Left kidney (tissue), 8 donors: ENCODE results near the gene TRIM17. TPM values are rescaled to one million over a fixed set of nuclear protein-coding genes. Genes with fewer than 3 reads are reported as not detected.

Experiments
- DNase-seq: peaks from one replicate; pipeline ENCODE4 v3.0.0-alpha.2; 2013
- long read RNA-seq, 8 donors: transcript quantifications; one replicate each; lab custom pipeline, GENCODE V29; 2026
- polyA plus RNA-seq: library from polyadenylated mRNA; unstranded; fragments of 120-200 nt; gene quantifications from one replicate; pipeline ENCODE4 v1.2.1, GENCODE V29; 2013; ENCODE audit not compliant: insufficient read length

Gene TRIM17, protein sequence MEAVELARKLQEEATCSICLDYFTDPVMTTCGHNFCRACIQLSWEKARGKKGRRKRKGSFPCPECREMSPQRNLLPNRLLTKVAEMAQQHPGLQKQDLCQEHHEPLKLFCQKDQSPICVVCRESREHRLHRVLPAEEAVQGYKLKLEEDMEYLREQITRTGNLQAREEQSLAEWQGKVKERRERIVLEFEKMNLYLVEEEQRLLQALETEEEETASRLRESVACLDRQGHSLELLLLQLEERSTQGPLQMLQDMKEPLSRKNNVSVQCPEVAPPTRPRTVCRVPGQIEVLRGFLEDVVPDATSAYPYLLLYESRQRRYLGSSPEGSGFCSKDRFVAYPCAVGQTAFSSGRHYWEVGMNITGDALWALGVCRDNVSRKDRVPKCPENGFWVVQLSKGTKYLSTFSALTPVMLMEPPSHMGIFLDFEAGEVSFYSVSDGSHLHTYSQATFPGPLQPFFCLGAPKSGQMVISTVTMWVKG
- 8.1 TPM for polyA plus RNA-seq
- long read RNA-seq, donor 1, result 0 reads
- long read RNA-seq, donor 2, result 0 reads
- long read RNA-seq, donor 3, result 0 reads
- long read RNA-seq, donor 4, result 0 reads
- long read RNA-seq, donor 5, result 0 reads
- long read RNA-seq, donor 6, result 0 reads
- long read RNA-seq, donor 7, partial matches to known transcripts, result 0 of 2 reads
- long read RNA-seq, donor 7, other reads (novel, unspliced or antisense), result 0 of 2 reads
- long read RNA-seq, donor 8, result 0 reads

DNA sequence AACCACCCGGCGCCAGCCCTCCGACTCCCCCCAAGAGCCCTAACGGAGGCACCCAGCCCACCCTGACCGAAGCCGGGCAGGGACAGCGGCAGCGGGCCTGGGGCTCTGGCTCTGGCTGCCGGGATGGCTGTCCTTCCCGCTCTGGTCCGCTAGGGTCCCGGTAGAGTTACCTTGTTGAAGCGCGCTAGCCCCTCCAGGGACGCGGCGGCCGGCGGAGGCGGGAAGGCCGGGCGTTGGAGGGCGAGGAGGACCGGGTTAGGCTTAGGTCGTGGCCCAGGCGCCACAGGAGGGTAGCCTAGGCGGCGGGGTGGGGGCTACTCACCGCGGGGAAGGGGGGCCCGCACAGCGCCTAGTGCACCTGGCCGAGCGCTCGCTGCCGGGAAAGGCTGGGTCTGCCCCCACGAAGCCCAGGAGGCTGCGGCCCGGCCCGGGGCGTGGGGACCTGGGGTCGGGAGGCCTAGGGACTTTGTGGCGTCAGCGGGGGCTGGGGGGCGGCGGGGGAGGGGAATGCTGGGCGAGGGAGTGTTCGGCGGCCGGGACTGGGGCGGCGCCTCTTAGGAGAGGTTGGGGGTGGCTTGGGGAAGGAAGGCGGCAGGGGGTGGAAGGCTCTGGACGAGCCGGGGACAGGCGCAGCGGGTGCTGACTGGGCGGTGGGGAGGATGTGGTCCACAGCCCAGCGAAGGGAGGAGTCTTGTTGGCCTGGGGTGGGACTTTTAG, at the start of gene TRIM17:
TRIM17 (minus strand) TSS at position 645 of the 717 bp plus-strand sequence. CDS start 1,789 bp downstream, outside the sequence.
- no peak for DNase-seq

DNA sequence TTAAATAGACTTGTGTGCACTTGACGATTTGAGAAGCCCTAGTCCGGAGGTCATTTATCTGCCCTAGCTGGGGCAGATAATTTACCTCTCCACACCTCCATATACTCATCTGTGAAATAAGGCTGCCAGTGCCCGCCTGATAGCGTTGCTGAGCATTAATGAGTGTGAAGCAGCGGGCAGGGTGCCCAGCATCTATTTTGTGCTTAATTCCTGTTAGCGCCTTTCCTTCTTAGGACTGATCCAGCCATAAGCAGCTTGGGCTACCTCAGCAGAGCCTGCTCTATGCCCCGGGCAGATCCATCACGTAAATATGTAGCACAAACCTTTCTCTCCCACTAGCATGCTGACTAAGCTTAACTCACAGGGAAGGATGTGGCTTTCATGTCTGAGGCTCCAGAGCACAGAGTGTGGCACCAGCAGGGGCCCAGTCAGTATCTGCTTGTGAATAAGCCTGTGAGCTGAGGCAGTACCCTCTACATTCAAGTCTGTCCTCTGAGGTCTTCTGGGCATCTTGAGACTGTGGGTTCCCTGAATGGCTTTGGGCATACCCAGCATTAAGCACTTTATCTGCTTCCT, 49.0 kb upstream of the TRIM17 start:
- DNase-seq, result no peak

DNA sequence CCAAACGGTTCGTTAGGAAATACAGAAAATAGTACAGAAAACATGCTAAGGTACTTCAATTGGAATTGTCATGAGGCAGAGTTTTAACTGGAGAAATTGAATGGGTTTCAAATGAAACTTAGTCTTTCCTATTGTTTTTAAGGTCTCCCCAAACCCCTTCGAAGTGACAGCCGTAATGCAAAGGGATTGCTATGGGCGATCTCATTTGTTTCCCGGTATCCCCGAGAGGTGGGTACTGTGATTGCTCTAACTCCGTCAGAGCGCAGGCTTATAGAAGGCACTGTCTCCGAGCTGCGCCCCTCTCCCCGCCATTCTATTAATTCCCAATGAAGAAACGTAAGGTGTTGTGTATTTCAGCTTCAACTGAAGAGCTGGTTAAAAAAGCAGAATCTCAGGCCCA, 48.5 kb upstream of the TRIM17 start:
- no peak for DNase-seq

DNA sequence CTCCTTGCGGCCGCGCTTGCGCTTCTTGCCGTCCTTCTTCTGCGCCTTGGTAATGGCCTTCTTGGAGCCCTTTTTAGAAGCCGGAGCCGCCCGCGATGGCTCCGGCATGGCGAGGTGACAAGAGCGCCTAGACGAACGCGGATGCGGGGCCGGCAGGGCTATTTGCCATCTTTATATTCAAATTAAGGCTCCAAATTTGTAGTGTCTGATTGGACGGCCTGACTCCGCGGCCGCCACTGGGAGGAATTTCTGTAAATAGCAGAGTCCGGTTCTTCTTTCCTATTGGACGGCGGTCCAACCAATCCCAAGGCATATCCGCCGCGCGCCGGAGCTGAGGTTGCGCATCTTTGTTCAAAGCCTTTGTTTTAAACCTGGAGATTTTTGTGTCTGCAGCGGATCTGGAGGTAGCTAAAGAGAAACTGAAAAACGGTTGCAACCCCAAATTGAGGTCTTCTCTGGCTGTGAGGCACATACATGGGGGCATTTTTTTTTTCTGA, 47.9 kb upstream of the TRIM17 start:
- peak; percentile 89 for DNase-seq

DNA sequence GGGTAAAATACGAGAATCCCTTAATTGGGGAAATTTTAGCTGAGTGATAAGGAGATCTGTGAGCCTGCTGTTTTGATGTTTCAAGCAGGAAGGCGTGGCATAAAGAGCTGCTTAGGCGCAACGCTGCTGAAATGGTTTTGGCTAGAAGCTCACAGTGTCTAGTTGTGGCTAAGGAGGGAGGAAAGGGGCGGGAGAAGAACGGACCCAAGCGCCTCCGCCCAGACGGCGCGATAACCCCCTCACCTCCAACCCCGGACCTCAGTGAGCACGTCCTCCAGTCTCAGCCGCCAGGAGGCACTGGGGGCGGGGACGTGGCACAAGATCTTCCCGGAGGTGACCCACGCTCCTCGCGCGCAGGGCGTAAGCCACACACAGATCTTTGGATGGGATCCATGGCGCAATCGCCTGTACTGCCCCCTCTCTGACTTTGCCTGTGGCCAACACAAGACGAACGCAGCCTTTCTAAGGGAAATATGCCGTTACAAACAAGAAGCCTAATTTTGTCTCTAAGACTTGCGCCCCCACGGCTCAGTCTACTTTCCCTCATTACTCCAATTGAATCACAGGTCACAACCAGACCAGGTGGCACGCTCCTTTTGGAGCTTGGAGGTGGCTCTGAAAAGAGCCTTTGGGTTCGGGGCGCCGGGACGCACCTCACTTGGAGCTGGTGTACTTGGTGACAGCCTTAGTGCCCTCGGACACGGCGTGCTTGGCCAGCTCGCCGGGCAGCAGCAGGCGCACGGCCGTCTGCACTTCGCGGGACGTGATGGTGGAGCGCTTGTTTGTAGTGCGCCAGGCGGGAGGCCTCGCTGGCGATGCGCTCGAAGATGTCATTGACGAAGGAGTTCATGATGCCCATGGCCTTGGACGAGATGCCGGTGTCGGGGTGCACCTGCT, 47.1 kb upstream of the TRIM17 start:
- DNase-seq, result no peak

DNA sequence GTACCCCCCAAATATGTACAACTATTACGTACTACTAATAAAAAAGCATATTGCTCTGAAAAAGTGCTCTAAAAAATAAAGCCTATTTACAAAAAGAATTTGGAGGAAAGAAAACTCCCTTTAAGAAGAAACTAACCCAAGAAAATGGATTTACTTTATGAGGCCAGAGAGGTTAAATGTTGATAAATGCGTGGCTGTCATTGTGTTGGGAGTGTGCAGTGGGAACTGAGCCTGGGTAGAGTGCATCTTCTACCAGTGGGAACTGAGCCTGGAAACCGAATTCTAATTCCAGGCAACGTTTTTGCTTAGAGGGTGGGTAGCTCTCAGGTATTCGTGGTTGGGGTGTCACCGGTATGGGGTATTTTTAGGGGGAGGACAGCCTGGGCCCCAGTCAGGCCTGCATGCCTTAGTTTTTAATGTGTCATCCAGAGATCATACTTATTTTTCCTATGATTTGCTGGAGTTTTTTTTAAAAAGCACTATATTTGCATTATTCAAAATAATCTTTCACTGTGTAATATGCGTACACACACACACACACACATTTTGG, 46.4 kb upstream of the TRIM17 start:
- DNase-seq, result no peak

DNA sequence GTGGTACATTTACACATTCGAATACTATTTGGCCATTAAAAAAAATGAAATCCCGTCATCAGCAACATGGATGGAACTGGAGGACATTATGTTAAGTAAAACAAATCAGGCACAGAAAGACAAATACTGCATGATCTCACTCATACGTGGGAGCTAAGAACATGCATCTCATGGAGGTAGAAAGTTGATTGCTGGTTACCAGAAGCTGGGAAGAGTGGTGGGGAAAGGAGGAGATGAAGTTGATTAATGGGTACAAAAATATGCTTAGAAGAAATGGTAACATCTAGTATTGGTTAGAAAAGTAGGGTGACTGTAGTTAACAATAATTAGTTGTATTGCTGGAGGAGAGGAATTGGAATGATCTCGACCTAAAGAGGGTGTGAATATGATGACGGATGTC, 45.9 kb upstream of the TRIM17 start:
- no peak for DNase-seq

DNA sequence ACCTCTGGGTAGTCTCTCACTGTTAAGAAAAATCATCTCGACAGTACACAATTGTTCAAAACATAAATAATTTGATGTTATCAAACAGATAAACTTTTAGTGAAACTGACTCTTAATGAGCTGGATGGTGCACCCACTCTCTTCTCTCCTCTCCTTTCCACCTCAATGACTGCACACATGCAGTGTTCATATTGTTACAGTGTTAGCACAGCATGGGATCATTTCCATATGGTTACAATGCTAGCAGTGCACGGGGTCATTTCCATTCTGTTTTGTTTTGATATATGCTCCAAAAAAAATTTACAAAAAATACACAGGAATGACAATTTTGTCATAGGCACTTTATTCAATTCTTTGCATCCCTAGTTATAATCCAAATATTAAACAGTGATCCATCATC, 44.2 kb upstream of the TRIM17 start:
- no peak for DNase-seq

DNA sequence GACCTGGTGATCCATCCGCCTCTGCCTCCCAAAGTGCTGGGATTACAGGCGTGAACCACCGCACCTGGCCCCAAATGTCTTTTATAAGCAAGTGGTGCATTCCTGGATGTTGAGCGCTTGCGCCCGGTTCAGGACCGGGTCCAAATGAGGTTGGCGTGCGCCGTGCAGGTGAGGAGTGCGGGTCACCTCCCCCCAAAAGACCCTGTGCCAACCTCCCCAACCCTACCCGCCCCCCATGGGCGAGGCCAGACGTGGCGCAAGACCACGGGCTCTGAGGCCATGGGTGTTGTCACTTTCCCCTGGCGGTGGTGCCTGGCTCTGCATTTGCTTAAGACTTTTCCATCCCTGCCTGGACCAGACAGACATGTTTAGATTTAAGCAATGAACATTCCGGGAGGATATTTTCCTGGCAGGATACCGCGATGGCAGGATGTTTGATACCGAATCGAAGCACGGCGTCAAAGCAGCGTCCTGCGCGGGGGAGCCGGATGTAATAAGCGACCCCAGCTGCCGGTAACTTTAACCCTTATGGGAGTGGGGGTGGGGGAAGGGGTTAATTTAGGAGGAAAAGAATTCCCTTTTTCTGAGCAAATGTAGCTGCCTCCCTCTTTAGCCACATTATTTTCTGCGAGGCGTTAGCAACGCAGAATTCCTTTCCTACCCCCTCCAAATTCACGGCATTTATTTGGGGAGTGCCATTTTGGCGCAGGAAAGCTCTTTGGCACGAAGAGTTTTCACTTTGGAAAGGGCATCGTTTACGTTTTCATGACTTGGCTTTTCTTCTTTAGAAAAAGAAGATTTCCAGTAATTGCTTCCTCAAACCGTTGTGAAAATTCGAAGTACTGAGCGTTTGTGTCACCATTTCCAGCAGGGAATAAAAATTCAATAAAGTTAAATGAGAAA, 42.7 kb upstream of the TRIM17 start:
- DNase-seq, result peak; percentile 78

DNA sequence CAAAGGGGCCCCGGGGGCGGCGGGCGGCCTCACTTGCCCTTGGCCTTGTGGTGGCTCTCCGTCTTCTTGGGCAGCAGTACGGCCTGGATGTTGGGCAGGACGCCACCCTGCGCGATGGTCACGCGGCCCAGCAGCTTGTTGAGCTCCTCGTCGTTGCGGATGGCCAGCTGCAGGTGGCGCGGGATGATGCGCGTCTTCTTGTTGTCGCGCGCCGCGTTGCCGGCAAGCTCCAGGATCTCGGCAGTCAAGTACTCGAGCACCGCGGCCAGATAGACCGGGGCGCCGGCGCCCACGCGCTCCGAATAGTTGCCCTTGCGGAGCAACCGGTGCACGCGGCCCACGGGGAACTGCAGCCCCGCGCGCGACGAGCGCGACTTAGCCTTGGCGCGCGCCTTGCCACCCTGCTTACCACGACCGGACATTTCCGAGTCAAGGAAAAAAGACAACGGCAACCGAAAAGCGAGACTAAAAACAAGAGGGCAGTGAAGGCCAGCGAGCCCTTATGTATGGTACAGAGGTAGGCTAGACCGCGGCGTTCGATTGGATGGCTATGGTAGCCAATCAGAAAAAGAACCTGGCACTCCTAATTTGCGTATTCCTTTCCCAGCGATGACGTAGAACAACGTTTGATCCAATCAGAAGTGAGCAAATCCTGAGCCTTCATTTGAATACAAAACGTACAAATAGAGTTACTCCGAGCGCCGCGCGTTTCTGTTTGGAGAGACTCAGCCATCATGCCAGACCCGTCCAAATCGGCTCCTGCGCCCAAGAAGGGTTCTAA, 40.9 kb upstream of the TRIM17 start:
- DNase-seq, result peak; percentile 100

DNA sequence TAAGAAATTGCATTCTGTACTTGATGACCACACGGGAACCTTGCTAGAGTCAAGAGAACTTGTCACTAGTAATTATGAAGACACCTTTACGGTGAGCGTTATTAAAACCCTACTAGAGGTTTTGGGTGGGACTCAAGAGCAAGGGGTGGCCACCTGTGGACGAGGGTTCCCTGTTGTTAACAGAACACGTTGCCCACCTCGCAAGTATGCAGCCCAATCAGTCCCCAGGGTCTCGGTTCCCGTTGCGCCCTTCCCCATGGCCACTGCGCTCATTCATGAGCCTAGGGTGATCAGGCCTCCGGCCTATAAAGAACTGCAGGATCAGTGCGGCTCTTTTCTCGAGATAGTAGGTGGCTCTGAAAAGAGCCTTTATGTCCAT, 40.3 kb upstream of the TRIM17 start:
- no peak for DNase-seq

DNA sequence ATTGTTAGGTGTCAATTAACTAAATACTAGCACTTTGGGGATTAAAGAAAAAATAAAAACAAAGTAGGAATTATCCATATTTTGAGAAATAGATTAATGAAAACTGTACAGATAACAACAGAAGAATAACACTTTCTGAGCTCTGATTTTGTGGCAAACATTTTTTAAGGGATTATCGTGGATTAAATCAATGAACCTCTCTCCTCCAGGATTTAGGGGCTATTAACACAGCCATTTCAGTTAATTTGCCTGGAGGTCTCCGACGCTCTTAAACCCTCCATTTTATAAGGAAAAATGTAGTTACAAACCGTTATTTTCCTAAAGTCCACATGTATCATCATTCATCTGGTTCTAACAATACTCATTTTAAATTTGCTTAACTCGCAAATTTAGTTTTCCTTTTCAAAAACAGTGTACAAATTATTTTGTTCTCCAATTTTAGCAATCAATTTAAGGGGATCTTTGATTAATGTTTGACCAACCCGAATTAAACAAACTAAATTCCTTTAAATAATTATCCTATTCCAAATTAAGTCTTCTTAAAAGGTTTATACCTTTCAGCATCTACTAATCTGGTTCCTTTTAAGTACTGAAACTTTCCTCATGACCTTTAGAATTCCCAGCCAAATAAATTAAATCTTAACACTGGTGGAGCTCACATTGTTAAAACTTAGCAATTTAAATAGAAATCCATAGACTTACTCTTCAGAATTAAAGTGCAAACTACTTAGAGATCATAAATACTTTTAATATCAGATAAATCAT, 39.8 kb upstream of the TRIM17 start:
- DNase-seq, result no peak

DNA sequence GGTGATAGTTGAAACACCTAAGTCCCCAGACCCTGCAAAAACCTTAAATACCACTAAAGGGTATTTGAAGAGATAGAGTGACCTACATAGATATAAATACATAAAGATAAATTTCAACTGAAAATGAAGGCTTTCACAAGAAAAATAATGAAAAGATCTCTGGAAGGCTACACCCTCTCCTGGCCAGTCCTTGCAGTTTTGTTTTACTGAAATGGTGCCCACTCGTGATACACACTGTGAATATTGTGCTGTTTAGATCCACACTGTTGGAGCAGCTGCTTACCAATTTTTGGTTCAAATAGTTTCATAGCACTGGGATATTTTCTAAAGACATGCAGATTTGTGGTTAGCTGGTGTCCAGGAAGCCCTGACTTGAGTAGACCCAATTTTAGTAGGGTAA, 39.1 kb upstream of the TRIM17 start:
- no peak for DNase-seq

DNA sequence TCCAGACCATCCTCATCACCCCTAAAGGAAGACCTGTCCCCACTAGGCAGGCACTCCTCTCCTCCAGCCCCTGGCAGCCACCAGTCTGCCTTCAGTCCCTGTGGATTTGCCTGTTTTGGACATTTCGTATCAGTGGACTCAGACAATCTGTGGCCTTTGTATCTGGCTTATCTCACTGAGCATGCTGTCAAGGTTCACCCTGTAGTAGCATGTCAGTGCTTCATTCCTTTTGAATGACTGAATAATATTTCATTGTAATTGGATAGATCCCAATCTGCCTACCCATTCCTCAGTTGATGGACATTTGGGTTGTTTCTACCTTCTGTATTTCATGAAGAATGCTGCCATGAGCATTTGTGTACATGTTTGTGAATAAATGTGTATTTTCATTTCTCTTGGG, 37.6 kb upstream of the TRIM17 start:
- no peak for DNase-seq

DNA sequence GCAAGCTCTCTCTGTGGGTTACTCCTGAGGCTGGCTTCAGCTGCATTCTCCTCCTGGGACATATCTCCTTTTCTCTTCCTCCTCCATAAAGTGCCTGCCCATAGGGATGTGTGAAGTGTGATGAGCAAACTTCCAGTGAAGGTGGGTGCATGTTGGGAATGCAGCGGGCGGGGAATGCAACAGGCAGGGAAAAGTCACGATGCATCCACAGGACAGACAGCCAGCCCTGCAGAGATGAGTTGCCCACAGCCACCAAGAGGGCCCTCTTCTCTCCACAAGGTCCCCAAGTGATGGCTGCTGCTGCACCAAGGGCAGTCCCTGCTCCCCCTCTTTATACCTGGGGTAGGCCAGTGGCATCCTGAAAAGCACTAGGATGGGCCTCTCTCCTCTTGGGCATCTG, 37.0 kb upstream of the TRIM17 start:
- DNase-seq, result no peak

DNA sequence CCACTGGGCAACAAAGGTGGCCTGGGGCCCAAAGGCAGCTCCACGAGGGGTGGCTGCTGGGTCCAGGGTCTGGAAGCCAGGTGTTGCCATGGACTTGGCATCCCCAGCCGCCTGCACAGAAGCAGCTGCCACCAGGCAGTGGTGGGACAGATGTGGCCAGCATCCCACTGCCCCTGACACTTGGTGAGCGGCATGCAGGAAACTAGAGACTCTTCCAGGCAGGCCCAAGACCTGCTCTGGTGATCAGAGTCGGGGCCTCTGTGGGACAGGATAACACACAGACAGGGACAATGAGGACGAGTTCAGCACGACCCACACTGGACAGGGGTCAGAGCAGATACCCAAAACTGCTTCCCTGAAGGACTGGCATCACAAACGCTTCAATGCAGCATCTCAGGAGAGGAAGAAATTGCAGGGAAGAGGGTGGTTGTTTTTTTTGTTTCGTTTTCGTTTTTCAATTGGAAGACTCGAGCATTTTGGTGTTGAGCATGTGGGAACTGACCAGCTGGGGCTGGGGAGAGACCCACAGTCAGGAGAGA, 36.4 kb upstream of the TRIM17 start:
- no peak for DNase-seq

DNA sequence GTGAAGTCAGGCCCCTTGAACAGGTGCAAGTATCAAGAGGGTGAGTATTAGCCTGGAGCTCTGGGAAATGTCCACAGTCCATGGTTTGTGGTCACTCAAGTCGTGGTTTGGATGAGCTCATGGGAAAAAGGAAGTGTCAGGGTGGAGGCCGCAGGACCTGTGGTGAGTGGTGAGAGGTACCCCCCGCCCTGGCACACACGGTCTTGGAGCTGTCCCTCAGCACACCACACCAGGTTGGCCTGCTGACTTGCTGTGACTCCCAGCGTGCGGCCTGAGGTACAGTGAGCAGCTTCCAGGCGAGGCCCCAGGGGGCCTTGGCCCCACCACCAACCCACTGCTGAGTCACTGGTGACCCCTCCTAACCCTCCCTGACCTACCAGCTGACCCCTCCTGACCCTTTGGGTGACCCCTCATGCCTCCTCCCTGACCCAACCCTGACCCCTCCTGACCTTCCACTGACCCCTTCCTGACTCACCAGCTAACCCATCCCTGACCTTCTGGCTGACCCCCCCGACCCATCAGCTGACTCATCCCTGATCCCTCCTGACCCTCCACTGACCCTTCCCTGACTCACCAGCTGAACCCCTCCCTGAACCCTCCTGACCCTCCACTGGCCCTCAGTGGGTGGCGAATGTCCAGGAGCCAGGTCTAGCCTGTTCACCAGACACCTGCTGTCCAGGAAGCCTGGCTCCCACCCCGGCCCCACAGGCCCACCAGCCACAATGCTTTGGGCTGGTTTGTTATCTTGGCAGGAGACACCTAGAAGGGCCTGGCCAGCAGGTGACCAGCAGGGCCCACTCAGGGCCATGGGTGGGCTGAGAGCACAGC, 35.7 kb upstream of the TRIM17 start:
- no peak for DNase-seq
